H1 (cell line): ENCODE measurements around the gene LAMC1. TPM values are rescaled to one million over a fixed set of nuclear protein-coding genes. Genes with fewer than 3 reads are reported as not detected.

Experiments
- ATF3 ChIP-seq: IDR thresholded peaks from 2 replicates; pipeline ENCODE4 v1.6.1; 2011; ENCODE audit warnings: low read depth, mild to moderate bottlenecking, low read length; ENCODE audit not compliant: insufficient read depth
- CBX8 ChIP-seq: fragments of 300-800, 300-1000 bp; sonication (generic); IDR thresholded peaks from 2 replicates; pipeline ENCODE4 v1.7.1; 2016; ENCODE audit warnings: low read depth, low read length, borderline replicate concordance
- SIRT6 ChIP-seq: IDR thresholded peaks from one replicate; pipeline ENCODE4 v1.7.1; 2012; ENCODE audit warnings: low read length, inconsistent platforms
- polyA plus RNA-seq, 7 experiments: library from polyadenylated mRNA; depleted of rRNA in 3 of 7; stranded (reverse) in 5 of 7; unstranded in 2 of 7; fragments of >200 nt in 5 of 7; fragments of 200-250 nt in 2 of 7; gene quantifications; 1 replicate in 5 of 7; 2 replicates in 1 of 7; 4 replicates in 1 of 7; pipeline versions ENCODE4 v1.2.1 to v1.2.3, GENCODE V29; 2011 to 2013; ENCODE audit warnings: missing spikeins in 2 of 7, mixed read lengths in 2 of 7
- total RNA-seq: library from RNA; stranded (reverse); fragmentation: NEBNext Ultra II Directional; extraction: Animal tissue kit (Norgen Biotek cat#: 25700); gene quantifications from 2 replicates; pipeline ENCODE4 v1.2.1, GENCODE V29; 2021

The LAMC1 gene
- total and polyA plus RNA-seq, 2 of the 8 experiments (the other 6 are each of a cell fraction or from before 2014, with no cell fraction given) = 47.6 to 90.3 TPM

GRCh38 chr1:183168308-183168707 is 145.1 kb downstream of the LAMC1 start (continued):
- TF ChIP-seq SIRT6 (no peak), ATF3 (no peak), CBX8 (no peak)
